HepG2 (cell line): Measurements from ENCODE around the gene KREMEN1. TPM values are rescaled to one million over a fixed set of nuclear protein-coding genes. Genes with fewer than 3 reads are reported as not detected.

Source experiments
- AGO2 ChIP-seq: fragments of 200-400 bp; formaldehyde crosslinking; optimal IDR thresholded peaks from 2 replicates; pipeline ENCODE3; 2017; ENCODE audit warnings: mild to moderate bottlenecking, low read depth, low read length, moderate library complexity
- CBFB ChIP-seq: sonication (generic); formaldehyde crosslinking; IDR thresholded peaks from 2 replicates; pipeline ENCODE4 v1.4.0; 2020; ENCODE audit warnings: missing genetic modification reagents
- CC2D1A ChIP-seq: sonication (generic); formaldehyde crosslinking; IDR thresholded peaks from 2 replicates; pipeline ENCODE4 v1.8.1; 2023; ENCODE audit warnings: mild to moderate bottlenecking, missing genetic modification reagents
- DMAP1 ChIP-seq: IDR thresholded peaks from 2 replicates; pipeline ENCODE4 v1.6.1; 2016
- KAT7 ChIP-seq: IDR thresholded peaks from 2 replicates; pipeline ENCODE4 v1.6.1; 2018; ENCODE audit warnings: borderline replicate concordance, missing compliant biosample characterization
- MAFG ChIP-seq: sonication (generic); formaldehyde crosslinking; IDR thresholded peaks from 2 replicates; pipeline ENCODE4 v1.5.1; 2020; ENCODE audit warnings: mild to moderate bottlenecking, missing genetic modification reagents
- MAFK ChIP-seq, 2 experiments: IDR thresholded peaks in 1 of 2; conservative IDR thresholded peaks in 1 of 2; 2 replicates each; pipeline ENCODE4 v1.6.1; 2011; ENCODE audit warnings: improper control_type of control experiment in 2 of 2, low read length in 2 of 2
- NFKBIZ ChIP-seq: IDR thresholded peaks from 2 replicates; pipeline ENCODE4 v1.6.1; 2018; ENCODE audit warnings: missing genetic modification reagents, missing compliant biosample characterization
- NR2F6 ChIP-seq, 2 experiments: IDR thresholded peaks; 2 replicates each; pipeline ENCODE4 v1.6.1; 2016; ENCODE audit warnings: antibody characterized with exemption in 1 of 2, mild to moderate bottlenecking in 1 of 2
- RCOR2 ChIP-seq: IDR thresholded peaks from 2 replicates; pipeline ENCODE4 v1.6.1; 2016; ENCODE audit warnings: missing biosample characterization, missing genetic modification reagents
- SNRNP70 ChIP-seq: fragments of 200-400 bp; formaldehyde crosslinking; IDR thresholded peaks from 2 replicates; pipeline ENCODE4 v1.6.1; 2017; ENCODE audit warnings: mild to moderate bottlenecking, low read depth, low read length, moderate library complexity
- SRY ChIP-seq: sonication (generic); formaldehyde crosslinking; IDR thresholded peaks from 2 replicates; pipeline ENCODE4 v1.8.0; 2022; ENCODE audit warnings: mild to moderate bottlenecking, missing genetic modification reagents
- TCF7 ChIP-seq: sonication (generic); IDR thresholded peaks from 2 replicates; pipeline ENCODE4 v1.6.1; 2016; ENCODE audit warnings: antibody characterized with exemption, low read depth
- TGIF2 ChIP-seq: IDR thresholded peaks from 2 replicates; pipeline ENCODE4 v1.6.1; 2016; ENCODE audit warnings: control low read depth, missing compliant biosample characterization
- ZNF30 ChIP-seq: sonication (generic); formaldehyde crosslinking; IDR thresholded peaks from 2 replicates; pipeline ENCODE4 v1.5.0; 2020; ENCODE audit warnings: mild to moderate bottlenecking, missing genetic modification reagents
- ZNF33A ChIP-seq: sonication (generic); formaldehyde crosslinking; IDR thresholded peaks from 2 replicates; pipeline ENCODE4 v1.5.1; 2020; ENCODE audit warnings: missing genetic modification reagents, mild to moderate bottlenecking, moderate library complexity, borderline replicate concordance
- ZNF543 ChIP-seq: sonication (generic); formaldehyde crosslinking; IDR thresholded peaks from 2 replicates; pipeline ENCODE4 v1.4.0; 2020; ENCODE audit warnings: mild to moderate bottlenecking, missing genetic modification reagents
- ZNF556 ChIP-seq: sonication (generic); formaldehyde crosslinking; IDR thresholded peaks from 2 replicates; pipeline ENCODE4 v1.4.0; 2020; ENCODE audit warnings: mild to moderate bottlenecking, missing genetic modification reagents, borderline replicate concordance
- ZNF678 ChIP-seq: sonication (generic); formaldehyde crosslinking; IDR thresholded peaks from 2 replicates; pipeline ENCODE4 v1.4.0; 2020; ENCODE audit warnings: mild to moderate bottlenecking, missing genetic modification reagents
- ZNF768 ChIP-seq: sonication (generic); formaldehyde crosslinking; IDR thresholded peaks from 2 replicates; pipeline ENCODE4 v1.4.0; 2020; ENCODE audit warnings: missing genetic modification reagents
- ZNF883 ChIP-seq: sonication (generic); formaldehyde crosslinking; IDR thresholded peaks from 2 replicates; pipeline ENCODE4 v1.5.1; 2020; ENCODE audit warnings: mild to moderate bottlenecking, missing genetic modification reagents; ENCODE audit errors: not compliant biosample characterization
- polyA plus RNA-seq, 8 experiments: library from polyadenylated mRNA; depleted of rRNA in 3 of 8; stranded (reverse) in 7 of 8; unstranded in 1 of 8; fragments of >200 nt; fragmentation: Illumina TruSeq in 4 of 8; extraction: Trizol in 4 of 8; gene quantifications; 2 replicates each; pipeline versions ENCODE4 v1.2.1 to v1.2.3, GENCODE V29; 2011 to 2016; ENCODE audit warnings: low read depth in 4 of 8, missing spikeins in 1 of 8, mixed read lengths in 1 of 8; ENCODE audit not compliant: insufficient read depth in 1 of 8
- total RNA-seq, 5 experiments: library from RNA; depleted of rRNA; stranded (reverse); fragments of >200 nt; fragmentation: Illumina TruSeq; extraction: Trizol; gene quantifications; 2 replicates each; pipeline ENCODE4 v1.2.3, GENCODE V29; 2016; ENCODE audit warnings: low read depth in 1 of 5
- TF ChIP-seq, protein P1 (sequence below): sonication (generic); formaldehyde crosslinking; IDR thresholded peaks from 2 replicates; pipeline ENCODE4 v1.5.1; 2020; ENCODE audit warnings: mild to moderate bottlenecking, moderate library complexity, missing genetic modification reagents
- TF ChIP-seq, protein P2 (sequence below): IDR thresholded peaks from 2 replicates; pipeline ENCODE4 v1.6.1; 2016; ENCODE audit warnings: missing compliant biosample characterization, missing genetic modification reagents, borderline replicate concordance
- TF ChIP-seq, protein P3 (sequence below), 2 experiments: sonication (generic) in 1 of 2; formaldehyde crosslinking in 1 of 2; IDR thresholded peaks; 2 replicates each; pipeline versions ENCODE4 v1.4.0 to v1.6.1; 2018 to 2020; ENCODE audit warnings: missing genetic modification reagents in 2 of 2, borderline replicate concordance in 1 of 2, low read depth in 1 of 2, mild to moderate bottlenecking in 1 of 2, missing biosample characterization in 1 of 2

Gene KREMEN1
- total and polyA plus RNA-seq, 2 of the 13 experiments (the other 11 are each of a cell fraction or from before 2014, with no cell fraction given), result 9.8 to 13.8 TPM

DNA sequence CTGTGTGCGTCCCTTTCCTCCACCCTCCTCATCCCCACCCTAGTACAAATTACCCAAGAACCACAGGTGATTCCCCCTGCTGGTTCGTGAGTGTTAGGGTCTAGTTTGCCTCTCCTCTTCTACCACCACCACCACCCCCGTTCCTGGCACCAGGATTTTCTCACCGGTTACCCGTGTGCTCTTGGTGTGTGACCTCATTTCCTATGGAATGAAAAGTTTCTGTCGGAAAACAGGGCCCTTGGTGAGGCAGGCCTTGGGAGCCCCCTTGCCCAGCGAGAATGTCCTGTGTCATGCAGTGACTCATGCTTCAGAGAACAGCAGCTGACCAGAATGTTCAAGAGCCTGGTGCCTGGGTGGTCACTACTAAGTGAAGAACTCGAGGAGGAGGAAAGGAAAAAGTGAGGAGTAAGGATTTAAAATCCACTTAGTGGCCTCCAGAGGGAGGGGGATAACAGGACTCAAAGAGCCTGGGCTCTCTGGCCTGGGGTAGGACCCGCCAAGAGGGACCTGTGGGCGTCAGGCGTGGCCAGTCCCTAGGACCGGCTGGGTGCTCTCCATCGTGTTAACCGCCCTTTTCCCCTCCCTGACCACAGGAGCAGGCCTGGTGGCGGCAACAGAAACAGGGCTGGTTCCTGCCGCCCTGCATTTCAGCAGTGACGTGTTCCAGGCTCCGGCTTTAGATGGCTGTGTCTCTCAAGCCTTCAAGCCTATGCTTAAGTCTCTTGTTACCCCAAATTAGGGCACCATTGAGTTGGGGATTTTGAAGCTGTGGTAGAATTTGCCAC lies 41.4 kb upstream of the KREMEN1 start (continued):
- TF ChIP-seq ZNF543 (CRISPR knock-in tag) (peak; percentile 66; the same call in 1 of the 2 replicates), TCF7 (peak; percentile 68), NR2F6 (IDR thresholded peaks at IDR 0.05) (no peak), NR2F6 (CRISPR knock-in tag; IDR thresholded peaks at IDR 0.05) (peak; percentile 52), RCOR2 (CRISPR knock-in tag) (0 out of 2 replicates have a peak, but pooled peaks have one; percentile 12), CC2D1A (CRISPR knock-in tag) (no peak), ZNF556 (CRISPR knock-in tag) (0 out of 2 replicates have a peak, but pooled peaks have one; percentile 46), ZNF883 (CRISPR knock-in tag) (no peak), ZNF30 (CRISPR knock-in tag) (no peak), AGO2 (peak; percentile 70), DMAP1 (CRISPR knock-in tag) (0 out of 2 replicates have a peak, but pooled peaks have one; percentile 4), MAFK (conservative IDR thresholded peaks at IDR 0.05 in 1 of 2, IDR thresholded peaks at IDR 0.05 in 1 of 2; ENCODE audit: low read length in 2 of 2) (peak; percentile 32 to 61; a peak in 3 of 4 replicates), ZNF768 (CRISPR knock-in tag) (peak; percentile 52; the same call in 1 of the 2 replicates), KAT7 (0 out of 2 replicates have a peak, but pooled peaks have one; percentile 4), ZNF33A (CRISPR knock-in tag) (no peak), NFKBIZ (CRISPR knock-in tag) (no peak), CBFB (CRISPR knock-in tag) (0 out of 2 replicates have a peak, but pooled peaks have one; percentile 20), SNRNP70 (no peak), MAFG (peak; percentile 76; the same call in 1 of the 2 replicates), ZNF678 (CRISPR knock-in tag) (0 out of 2 replicates have a peak, but pooled peaks have one; percentile 60), SRY (CRISPR knock-in tag) (peak; percentile 63), TGIF2 (peak; percentile 12; the same call in 1 of the 2 replicates)
- TF ChIP-seq, protein P1, sequence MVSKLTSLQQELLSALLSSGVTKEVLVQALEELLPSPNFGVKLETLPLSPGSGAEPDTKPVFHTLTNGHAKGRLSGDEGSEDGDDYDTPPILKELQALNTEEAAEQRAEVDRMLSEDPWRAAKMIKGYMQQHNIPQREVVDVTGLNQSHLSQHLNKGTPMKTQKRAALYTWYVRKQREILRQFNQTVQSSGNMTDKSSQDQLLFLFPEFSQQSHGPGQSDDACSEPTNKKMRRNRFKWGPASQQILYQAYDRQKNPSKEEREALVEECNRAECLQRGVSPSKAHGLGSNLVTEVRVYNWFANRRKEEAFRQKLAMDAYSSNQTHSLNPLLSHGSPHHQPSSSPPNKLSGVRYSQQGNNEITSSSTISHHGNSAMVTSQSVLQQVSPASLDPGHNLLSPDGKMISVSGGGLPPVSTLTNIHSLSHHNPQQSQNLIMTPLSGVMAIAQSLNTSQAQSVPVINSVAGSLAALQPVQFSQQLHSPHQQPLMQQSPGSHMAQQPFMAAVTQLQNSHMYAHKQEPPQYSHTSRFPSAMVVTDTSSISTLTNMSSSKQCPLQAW (CRISPR knock-in tag), result peak; percentile 41; the same call in 1 of the 2 replicates
- TF ChIP-seq, protein P2, sequence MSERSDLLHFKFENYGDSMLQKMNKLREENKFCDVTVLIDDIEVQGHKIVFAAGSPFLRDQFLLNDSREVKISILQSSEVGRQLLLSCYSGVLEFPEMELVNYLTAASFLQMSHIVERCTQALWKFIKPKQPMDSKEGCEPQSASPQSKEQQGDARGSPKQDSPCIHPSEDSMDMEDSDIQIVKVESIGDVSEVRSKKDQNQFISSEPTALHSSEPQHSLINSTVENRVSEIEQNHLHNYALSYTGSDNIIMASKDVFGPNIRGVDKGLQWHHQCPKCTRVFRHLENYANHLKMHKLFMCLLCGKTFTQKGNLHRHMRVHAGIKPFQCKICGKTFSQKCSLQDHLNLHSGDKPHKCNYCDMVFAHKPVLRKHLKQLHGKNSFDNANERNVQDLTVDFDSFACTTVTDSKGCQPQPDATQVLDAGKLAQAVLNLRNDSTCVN, result peak; percentile 74; the same call in 1 of the 2 replicates
- TF ChIP-seq, protein P3, sequence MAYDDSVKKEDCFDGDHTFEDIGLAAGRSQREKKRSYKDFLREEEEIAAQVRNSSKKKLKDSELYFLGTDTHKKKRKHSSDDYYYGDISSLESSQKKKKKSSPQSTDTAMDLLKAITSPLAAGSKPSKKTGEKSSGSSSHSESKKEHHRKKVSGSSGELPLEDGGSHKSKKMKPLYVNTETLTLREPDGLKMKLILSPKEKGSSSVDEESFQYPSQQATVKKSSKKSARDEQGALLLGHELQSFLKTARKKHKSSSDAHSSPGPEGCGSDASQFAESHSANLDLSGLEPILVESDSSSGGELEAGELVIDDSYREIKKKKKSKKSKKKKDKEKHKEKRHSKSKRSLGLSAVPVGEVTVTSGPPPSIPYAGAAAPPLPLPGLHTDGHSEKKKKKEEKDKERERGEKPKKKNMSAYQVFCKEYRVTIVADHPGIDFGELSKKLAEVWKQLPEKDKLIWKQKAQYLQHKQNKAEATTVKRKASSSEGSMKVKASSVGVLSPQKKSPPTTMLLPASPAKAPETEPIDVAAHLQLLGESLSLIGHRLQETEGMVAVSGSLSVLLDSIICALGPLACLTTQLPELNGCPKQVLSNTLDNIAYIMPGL (CRISPR knock-in tag; IDR thresholded peaks at IDR 0.05; ENCODE audit: borderline replicate concordance in 1 of 2, low read depth in 1 of 2), result 0 out of 4 replicates have a peak, but pooled peaks of 1 of the 2 experiments have one; percentile 55
